ENCODE data around the gene MICU1.

DNA sequence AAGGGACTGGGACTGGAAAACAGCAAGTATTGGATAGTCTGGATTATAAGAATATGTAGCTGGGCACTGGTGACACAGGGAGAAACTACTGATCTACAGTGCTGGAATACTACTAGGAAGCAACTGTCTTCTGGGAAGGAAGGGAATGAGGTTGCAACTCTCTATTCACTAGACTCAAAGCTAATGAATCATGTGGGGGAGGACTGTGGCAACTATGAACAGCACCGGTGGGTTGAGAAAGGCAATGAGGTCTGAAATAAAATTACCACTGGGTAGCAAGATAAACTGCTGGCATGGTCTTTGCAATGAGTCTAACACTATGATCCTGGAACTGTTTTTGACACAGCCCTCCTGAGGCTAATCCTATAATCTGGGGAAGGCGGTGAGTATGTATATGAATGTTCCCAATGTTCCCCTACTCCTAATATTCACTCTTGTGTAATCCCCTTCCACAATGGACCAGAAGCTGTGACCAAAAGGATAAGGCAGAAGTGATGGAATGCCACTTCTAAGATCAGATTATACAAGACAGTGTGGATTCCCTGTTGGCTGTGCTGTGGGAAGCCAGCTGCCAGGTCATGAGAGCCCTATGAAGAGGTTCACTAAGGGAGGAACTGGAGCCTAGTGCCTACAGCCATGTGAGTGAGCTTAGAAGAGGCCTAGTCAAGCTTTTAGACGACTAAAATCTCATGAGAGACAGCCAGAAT lies 169.8 kb downstream of the MICU1 start:
- no peak for TF ChIP-seq YY1 (IDR thresholded peaks at IDR 0.05; ENCODE audit: insufficient read depth, insufficient replicate concordance, low read depth, low read length)
- TF ChIP-seq SRSF4 (IDR thresholded peaks at IDR 0.05; ENCODE audit: low read depth, low read length, poor library complexity, severe bottlenecking): no peak
- TF ChIP-seq POGZ (CRISPR knock-in tag; IDR thresholded peaks at IDR 0.05): no peak
- TF ChIP-seq EP300 (IDR thresholded peaks at IDR 0.05; ENCODE audit: low read depth in 2 of 2, low read length in 2 of 2): no peak
- TF ChIP-seq EP300 (CRISPR knock-in tag; IDR thresholded peaks at IDR 0.05; ENCODE audit: borderline replicate concordance): no peak
- no peak for TF ChIP-seq ZNF468 (CRISPR knock-in tag; IDR thresholded peaks at IDR 0.05)
- TF ChIP-seq MXI1 (IDR thresholded peaks at IDR 0.05; ENCODE audit: borderline replicate concordance, low read depth, low read length): no peak
- TF ChIP-seq CREB1 (IDR thresholded peaks at IDR 0.05): no peak
- TF ChIP-seq CREB1 (CRISPR knock-in tag; IDR thresholded peaks at IDR 0.05): no peak
- TF ChIP-seq, protein P1, sequence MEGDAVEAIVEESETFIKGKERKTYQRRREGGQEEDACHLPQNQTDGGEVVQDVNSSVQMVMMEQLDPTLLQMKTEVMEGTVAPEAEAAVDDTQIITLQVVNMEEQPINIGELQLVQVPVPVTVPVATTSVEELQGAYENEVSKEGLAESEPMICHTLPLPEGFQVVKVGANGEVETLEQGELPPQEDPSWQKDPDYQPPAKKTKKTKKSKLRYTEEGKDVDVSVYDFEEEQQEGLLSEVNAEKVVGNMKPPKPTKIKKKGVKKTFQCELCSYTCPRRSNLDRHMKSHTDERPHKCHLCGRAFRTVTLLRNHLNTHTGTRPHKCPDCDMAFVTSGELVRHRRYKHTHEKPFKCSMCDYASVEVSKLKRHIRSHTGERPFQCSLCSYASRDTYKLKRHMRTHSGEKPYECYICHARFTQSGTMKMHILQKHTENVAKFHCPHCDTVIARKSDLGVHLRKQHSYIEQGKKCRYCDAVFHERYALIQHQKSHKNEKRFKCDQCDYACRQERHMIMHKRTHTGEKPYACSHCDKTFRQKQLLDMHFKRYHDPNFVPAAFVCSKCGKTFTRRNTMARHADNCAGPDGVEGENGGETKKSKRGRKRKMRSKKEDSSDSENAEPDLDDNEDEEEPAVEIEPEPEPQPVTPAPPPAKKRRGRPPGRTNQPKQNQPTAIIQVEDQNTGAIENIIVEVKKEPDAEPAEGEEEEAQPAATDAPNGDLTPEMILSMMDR (CRISPR knock-in tag; IDR thresholded peaks at IDR 0.05): no peak
- no peak for TF ChIP-seq ZNF282 (IDR thresholded peaks at IDR 0.05; ENCODE audit: partially characterized antibody)
- TF ChIP-seq, protein P2, sequence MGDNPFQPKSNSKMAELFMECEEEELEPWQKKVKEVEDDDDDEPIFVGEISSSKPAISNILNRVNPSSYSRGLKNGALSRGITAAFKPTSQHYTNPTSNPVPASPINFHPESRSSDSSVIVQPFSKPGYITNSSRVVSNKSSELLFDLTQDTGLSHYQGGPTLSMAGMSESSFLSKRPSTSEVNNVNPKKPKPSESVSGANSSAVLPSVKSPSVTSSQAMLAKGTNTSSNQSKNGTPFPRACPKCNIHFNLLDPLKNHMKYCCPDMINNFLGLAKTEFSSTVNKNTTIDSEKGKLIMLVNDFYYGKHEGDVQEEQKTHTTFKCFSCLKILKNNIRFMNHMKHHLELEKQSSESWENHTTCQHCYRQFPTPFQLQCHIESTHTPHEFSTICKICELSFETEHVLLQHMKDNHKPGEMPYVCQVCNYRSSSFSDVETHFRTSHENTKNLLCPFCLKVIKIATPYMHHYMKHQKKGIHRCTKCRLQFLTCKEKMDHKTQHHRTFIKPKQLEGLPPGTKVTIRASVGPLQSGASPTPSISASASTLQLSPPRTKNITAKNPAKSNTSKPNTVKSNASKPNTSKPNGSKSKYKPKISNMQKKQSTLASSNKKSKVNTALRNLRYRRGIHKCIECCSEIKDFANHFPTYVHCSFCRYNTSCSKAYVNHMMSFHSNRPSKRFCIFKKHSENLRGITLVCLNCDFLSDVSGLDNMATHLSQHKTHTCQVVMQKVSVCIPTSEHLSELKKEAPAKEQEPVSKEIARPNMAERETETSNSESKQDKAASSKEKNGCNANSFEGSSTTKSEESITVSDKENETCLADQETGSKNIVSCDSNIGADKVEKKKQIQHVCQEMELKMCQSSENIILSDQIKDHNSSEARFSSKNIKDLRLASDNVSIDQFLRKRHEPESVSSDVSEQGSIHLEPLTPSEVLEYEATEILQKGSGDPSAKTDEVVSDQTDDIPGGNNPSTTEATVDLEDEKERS (CRISPR knock-in tag; IDR thresholded peaks at IDR 0.05): no peak
- TF ChIP-seq EZH2 (conservative IDR thresholded peaks at IDR 0.05; ENCODE audit: low read depth, low read length): no peak
- TF ChIP-seq POLR2A (IDR thresholded peaks at IDR 0.05; ENCODE audit: insufficient read depth in 1 of 2, low read depth in 2 of 2, low read length in 2 of 2): no peak

Measured in HepG2 (cell line).